ENCODE results near the gene MYL12A.

MYL12A gene

GRCh38 chr18:3260995-3261372 is 13.4 kb downstream of the MYL12A start:
- TF ChIP-seq CTCF (conservative IDR thresholded peaks at IDR 0.05), result no peak
- TF ChIP-seq ZFX (IDR thresholded peaks at IDR 0.05), result no peak

GRCh38 chr18:3261373-3262233 is 14.0 kb downstream of the MYL12A start, which contains the start of gene MYL12B:
Gene MYL12B, plus strand, starts transcription at chr18:3262133. Its CDS starts 10,766 bp downstream, at chr18:3272899.
- TF ChIP-seq CTCF (conservative IDR thresholded peaks at IDR 0.05) (no peak; the same call in 1 of the 2 replicates), ZFX (IDR thresholded peaks at IDR 0.05) (peak; percentile 89)
- peak within 1 kb of the TSS; percentile 96 for H3K27ac ChIP-seq

More at GRCh38 chr18:3260995-3261372, 13.4 kb downstream of the MYL12A start:
- H3K27ac ChIP-seq, result peak overlapping the region; percentile 96

DNA sequence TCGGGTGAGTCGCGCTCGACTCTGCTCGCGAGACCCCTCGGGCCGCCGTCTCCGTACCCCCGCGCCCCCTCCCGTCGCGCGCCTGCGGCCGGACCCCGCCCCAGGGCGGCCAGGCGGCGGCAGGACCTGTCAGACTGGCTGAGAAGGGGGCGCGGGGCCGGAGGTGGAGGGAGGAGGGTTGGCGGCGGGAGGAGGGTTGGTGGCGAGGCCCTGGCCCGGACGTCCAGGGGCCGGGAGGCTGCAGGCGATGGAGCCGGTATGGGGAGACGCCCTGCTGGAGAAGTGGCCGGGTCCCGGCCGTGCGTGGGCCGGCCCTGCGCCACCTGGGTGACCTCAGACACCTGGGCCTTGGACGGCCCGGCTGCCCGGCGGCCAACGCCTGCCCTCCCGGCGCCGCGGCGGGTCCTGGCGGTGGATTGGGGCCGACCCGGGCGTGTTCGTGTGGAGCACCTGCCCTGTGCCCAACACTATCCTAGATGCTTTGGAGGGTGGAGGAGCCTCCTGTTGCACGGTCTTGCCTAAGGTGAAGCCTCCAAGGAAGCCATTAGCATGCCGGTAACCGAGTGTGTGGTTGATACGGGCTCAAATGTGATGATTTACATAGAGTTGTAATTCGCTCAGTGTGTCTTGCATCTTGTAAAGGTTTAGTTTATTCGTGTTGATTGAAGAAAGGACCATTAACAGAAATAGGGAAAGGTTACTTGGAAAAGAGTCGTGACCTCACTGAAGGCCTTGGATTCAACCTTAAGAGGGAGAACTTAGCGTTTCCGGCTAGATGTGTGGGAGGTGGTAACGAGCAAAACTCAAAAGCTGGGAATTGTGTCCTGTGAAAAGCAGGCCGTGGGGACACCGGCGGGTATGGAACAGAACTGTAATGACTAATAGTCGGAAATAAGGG is 14.9 kb downstream of the MYL12A start:
- TF ChIP-seq CTCF (conservative IDR thresholded peaks at IDR 0.05) (no peak), ZFX (IDR thresholded peaks at IDR 0.05) (peak; percentile 77)
- peak overlapping the region; percentile 96 for H3K27ac ChIP-seq

DNA sequence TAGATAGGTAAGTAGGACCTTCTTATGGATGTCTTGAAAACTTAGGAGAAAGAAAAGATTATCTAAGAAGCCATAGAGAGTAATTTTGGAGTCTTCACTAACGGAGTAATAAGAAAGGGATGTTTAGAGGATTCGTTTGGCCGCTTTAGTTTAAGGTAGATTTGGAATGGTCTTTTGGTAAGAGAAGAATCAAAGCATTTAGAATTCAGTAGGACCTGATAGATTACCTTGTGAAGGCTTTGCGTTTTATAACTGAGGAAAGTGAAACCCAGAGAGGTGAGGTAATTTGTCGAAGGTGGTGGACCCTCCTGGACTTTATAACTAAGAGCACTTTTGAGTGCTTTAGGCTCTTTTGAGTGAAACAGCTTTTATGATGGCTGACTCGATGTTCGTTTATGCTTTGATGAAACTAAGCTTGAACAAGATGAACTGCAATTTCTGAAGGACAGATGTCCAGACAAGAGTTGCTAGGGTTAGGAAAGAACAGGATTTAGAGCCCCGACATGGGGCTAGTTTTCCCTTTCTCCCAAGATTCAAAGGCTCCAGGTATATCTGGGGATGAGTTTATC is 15.6 kb downstream of the MYL12A start:
- TF ChIP-seq CTCF (conservative IDR thresholded peaks at IDR 0.05), result no peak
- TF ChIP-seq ZFX (IDR thresholded peaks at IDR 0.05), result no peak
- H3K27ac ChIP-seq, result peak overlapping the region; percentile 96; the same call in 1 of the 2 replicates

DNA sequence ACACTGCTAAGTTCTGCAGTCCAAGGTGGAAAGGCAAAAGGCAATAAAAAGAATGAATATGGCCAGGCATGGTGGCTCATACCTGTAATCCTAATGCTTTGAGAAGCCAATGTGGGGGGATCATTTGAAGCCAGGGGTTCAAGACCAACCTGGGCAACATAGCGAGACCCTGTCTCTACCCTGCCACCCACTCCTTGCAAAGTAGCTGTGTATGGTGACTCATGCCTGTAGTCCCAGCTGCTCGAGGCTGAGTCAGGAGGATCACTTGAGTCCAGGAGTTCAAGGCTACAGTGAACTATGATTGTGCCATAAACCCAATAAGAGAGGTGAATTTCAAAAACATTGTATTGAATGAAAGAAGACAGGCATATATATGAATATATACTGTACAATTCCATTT is 16.8 kb downstream of the MYL12A start:
- TF ChIP-seq ZFX (IDR thresholded peaks at IDR 0.05), result no peak
- no peak for TF ChIP-seq CTCF (conservative IDR thresholded peaks at IDR 0.05)
- no peak overlapping the region for H3K27ac ChIP-seq

GRCh38 chr18:3265564-3266033 is 18.0 kb downstream of the MYL12A start:
- H3K27ac ChIP-seq, result no peak overlapping the region
- no peak for TF ChIP-seq ZFX (IDR thresholded peaks at IDR 0.05)

DNA sequence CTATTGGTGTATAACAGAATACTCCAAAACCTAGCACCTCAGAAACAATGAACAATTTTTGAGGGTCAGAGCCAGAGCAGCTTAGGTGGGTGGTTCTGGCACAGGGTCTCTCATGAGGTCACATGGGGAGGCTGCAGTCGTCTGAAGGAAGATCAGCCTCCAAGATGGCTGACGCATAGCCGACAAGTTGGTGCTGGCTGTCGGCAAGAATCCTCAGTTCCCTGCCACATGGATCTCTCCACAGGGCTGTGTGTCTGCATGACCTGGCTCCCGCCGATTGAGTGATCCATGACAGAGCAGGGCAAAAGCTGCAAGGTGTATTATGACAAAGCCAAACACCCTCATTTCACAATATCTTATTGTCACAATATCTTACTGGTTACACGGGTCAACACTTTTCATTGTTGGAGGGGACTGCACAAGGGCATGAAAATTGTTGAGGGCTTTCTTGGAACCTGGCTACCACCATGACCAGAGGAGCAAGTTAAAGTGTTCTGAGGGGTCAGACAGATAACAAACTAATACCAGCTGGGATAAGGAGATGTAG is 18.5 kb downstream of the MYL12A start:
- TF ChIP-seq ZFX (IDR thresholded peaks at IDR 0.05) (no peak), CTCF (conservative IDR thresholded peaks at IDR 0.05) (no peak)
- H3K27ac ChIP-seq, result no peak overlapping the region
